SK-N-SH treated with all-trans-retinoic acid at 6 μM for 48 hours (cell line): ENCODE results near the gene DUSP6.

Experiments
- ATAC-seq: fragments of 200-7000 bp; cut with Tn5 transposase; 3 replicates; pipeline ENCODE4 v1.9.1; 2020; ENCODE audit warnings: mild to moderate bottlenecking, moderate library complexity
- ARNTL ChIP-seq: fragments of 450-650 bp; formaldehyde crosslinking; IDR thresholded peaks from 2 replicates; pipeline ENCODE4 v1.5.0; 2020; ENCODE audit warnings: low read depth, mild to moderate bottlenecking, moderate library complexity, borderline replicate concordance
- CSDC2 ChIP-seq: fragments of 250-450 bp; sonication (Bioruptor Pico); IDR thresholded peaks from 2 replicates; pipeline ENCODE4 v1.5.0; 2020; ENCODE audit warnings: mild to moderate bottlenecking, moderate library complexity
- ESRRG ChIP-seq: fragments of 250-450 bp; sonication (Bioruptor Pico); IDR thresholded peaks from 2 replicates; pipeline ENCODE4 v1.6.1; 2021; ENCODE audit warnings: mild to moderate bottlenecking
- GLIS3 ChIP-seq: fragments of 250-450 bp; sonication (Bioruptor Pico); IDR thresholded peaks from 2 replicates; pipeline ENCODE4 v1.5.0; 2020; ENCODE audit warnings: mild to moderate bottlenecking, moderate library complexity
- ISL1 ChIP-seq: fragments of 250-450 bp; sonication (Bioruptor Pico); IDR thresholded peaks from 2 replicates; pipeline ENCODE4 v2.1.2; 2022; ENCODE audit warnings: mild to moderate bottlenecking, moderate library complexity
- OSR1 ChIP-seq: fragments of 250-450 bp; sonication (Bioruptor Pico); IDR thresholded peaks from 2 replicates; pipeline ENCODE4 v1.8.0; 2022; ENCODE audit warnings: moderate library complexity, mild to moderate bottlenecking, inconsistent platforms
- RARB ChIP-seq: fragments of 250-450 bp; sonication (Bioruptor Pico); IDR thresholded peaks from 2 replicates; pipeline ENCODE4 v1.8.0; 2021; ENCODE audit warnings: mild to moderate bottlenecking, moderate library complexity
- SNAI2 ChIP-seq: fragments of 250-450 bp; sonication (Bioruptor Pico); IDR thresholded peaks from 2 replicates; pipeline ENCODE4 v1.5.0; 2020; ENCODE audit warnings: mild to moderate bottlenecking, moderate library complexity
- TCF4 ChIP-seq: fragments of 250-450 bp; sonication (Bioruptor Pico); IDR thresholded peaks from 2 replicates; pipeline ENCODE4 v1.8.0; 2021; ENCODE audit warnings: mild to moderate bottlenecking, moderate library complexity, borderline replicate concordance
- TOX ChIP-seq: fragments of 250-450 bp; sonication (Bioruptor Pico); IDR thresholded peaks from 2 replicates; pipeline ENCODE4 v1.8.0; 2021; ENCODE audit warnings: mild to moderate bottlenecking, moderate library complexity, borderline replicate concordance
- ZC3H10 ChIP-seq: fragments of 250-450 bp; sonication (Bioruptor Pico); IDR thresholded peaks from 2 replicates; pipeline ENCODE4 v1.5.1; 2021; ENCODE audit warnings: mild to moderate bottlenecking, moderate library complexity
- ZFP3 ChIP-seq: fragments of 250-450 bp; sonication (Bioruptor Pico); IDR thresholded peaks from 2 replicates; pipeline ENCODE4 v1.5.0; 2020; ENCODE audit warnings: mild to moderate bottlenecking, moderate library complexity
- ZFP30 ChIP-seq: fragments of 450-650 bp; formaldehyde crosslinking; IDR thresholded peaks from 2 replicates; pipeline ENCODE4 v1.5.0; 2022; ENCODE audit warnings: mild to moderate bottlenecking, moderate library complexity
- ZNF565 ChIP-seq: fragments of 450-650 bp; formaldehyde crosslinking; conservative IDR thresholded peaks from 2 replicates; pipeline ENCODE4 v1.5.0; 2020; ENCODE audit warnings: low read depth, mild to moderate bottlenecking, moderate library complexity
- ZNF8 ChIP-seq: fragments of 450-650 bp; formaldehyde crosslinking; IDR thresholded peaks from 2 replicates; pipeline ENCODE4 v1.5.0; 2020; ENCODE audit warnings: mild to moderate bottlenecking, moderate library complexity
- TF ChIP-seq, protein P1 (sequence below): fragments of 250-450 bp; sonication (Bioruptor Pico); IDR thresholded peaks from 2 replicates; pipeline ENCODE4 v1.5.0; 2020; ENCODE audit warnings: mild to moderate bottlenecking, moderate library complexity
- TF ChIP-seq, protein P2 (sequence below): fragments of 250-450 bp; sonication (Bioruptor Pico); IDR thresholded peaks from 2 replicates; pipeline ENCODE4 v1.8.0; 2020; ENCODE audit warnings: mild to moderate bottlenecking, moderate library complexity, borderline replicate concordance
- TF ChIP-seq, protein P3 (sequence below): fragments of 250-450 bp; sonication (Bioruptor Pico); IDR thresholded peaks from 2 replicates; pipeline ENCODE4 v1.5.1; 2020; ENCODE audit warnings: low read depth, mild to moderate bottlenecking, moderate library complexity
- TF ChIP-seq, protein P4 (sequence below): fragments of 250-450 bp; sonication (Bioruptor Pico); IDR thresholded peaks from 2 replicates; pipeline ENCODE4 v1.8.0; 2021; ENCODE audit warnings: low read depth, mild to moderate bottlenecking, moderate library complexity, borderline replicate concordance
- TF ChIP-seq, protein P5 (sequence below): fragments of 250-450 bp; sonication (Bioruptor Pico); IDR thresholded peaks from 2 replicates; pipeline ENCODE4 v1.5.1; 2021; ENCODE audit warnings: mild to moderate bottlenecking, moderate library complexity

DUSP6 gene

DNA sequence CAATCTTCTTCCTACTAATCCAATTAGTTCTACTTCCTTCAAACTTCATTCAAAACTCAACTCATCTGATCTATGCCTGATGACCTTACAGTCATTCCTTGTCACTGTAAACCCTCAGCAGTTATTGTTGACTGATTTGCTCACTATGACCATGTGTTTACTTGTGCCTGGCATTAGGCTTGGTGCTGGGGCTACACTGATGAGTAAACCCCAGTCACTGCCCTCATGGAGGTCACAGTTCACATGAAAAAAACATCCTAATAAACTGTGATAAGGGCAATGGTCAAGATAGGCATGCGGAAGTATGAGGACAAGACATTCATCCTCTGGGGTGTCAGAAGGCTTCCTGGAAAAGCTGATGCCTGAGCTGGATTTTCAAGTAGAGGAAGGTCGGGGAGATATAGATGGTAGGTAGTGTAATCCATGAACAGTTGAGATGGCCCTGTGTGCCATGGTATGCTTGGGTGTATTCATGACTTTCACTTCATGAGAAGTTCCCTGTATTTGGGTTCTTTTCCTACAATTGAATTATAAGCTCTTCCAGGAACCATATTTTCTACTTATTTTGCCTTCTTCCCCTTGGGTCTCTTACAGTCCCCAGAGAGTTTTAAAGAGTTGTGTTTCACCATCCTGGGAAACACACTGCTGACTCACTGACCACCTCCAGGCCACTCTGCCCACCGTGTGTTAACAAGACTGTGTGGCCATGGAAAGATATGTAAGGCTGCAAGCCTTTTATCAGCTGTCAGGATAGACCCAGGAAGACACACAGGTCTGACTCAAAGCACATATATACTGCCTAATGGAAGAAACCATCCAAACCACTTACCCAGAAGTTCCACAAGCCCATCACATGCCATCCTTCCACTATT, 38.7 kb upstream of the DUSP6 start:
- peak; percentile 29; the same call in 1 of the 2 replicates for TF ChIP-seq ISL1 (CRISPR knock-in tag)
- TF ChIP-seq TCF4 (CRISPR knock-in tag) = no peak
- TF ChIP-seq, all 23 proteins: peak for 1
- ATAC-seq = peak; percentile 76

DNA sequence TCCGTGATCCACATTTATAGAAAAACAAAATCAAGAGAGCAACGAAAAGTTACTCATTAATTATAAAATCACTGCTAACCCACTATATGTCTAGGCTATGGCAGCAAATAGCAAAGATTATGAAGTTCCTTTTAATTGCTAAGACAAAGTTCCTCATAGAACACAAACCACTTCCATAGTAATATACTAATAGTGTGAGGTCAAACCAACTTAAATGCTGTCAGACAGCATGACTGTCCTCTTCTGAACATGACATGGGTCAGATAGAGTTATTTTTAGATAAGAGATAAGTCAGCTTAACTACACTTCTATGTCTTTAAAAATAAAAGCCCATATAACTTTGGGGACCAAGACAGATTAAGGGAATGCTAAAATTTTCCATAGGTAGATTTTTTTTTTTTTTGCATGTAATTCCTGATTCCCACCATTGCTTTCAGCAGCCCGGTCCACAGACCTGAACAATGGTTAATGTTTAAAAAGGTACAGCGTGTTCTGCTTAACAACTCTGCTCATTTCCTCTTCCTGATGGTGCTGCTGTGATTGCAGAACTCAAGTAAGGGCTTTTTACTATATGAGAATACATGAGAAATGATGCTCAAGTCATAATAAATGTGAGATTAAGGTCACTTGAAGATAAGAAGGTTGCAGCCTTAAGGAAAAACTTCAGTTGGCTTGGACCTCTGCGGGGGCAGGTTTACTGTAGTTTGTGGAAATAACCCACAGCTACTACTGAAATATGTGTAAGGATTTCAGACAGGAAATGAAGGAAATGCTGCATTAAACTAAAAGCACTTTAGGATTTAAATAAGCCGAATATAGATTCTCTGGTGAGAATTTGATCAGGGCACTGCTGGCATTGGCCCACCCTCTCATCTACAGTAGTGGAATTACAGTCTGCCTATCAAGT, 37.7 kb upstream of the DUSP6 start:
- ATAC-seq = peak; percentile 51
- TF ChIP-seq CSDC2 (no peak), ZC3H10 (CRISPR knock-in tag) (no peak), ESRRG (CRISPR knock-in tag) (no peak), ARNTL (CRISPR knock-in tag) (no peak), ZFP3 (CRISPR knock-in tag) (no peak), ISL1 (CRISPR knock-in tag) (no peak), ZNF565 (CRISPR knock-in tag) (no peak), RARB (CRISPR knock-in tag) (no peak), ZFP30 (no peak), SNAI2 (CRISPR knock-in tag) (no peak), OSR1 (CRISPR knock-in tag) (no peak)
- TF ChIP-seq, protein P1, sequence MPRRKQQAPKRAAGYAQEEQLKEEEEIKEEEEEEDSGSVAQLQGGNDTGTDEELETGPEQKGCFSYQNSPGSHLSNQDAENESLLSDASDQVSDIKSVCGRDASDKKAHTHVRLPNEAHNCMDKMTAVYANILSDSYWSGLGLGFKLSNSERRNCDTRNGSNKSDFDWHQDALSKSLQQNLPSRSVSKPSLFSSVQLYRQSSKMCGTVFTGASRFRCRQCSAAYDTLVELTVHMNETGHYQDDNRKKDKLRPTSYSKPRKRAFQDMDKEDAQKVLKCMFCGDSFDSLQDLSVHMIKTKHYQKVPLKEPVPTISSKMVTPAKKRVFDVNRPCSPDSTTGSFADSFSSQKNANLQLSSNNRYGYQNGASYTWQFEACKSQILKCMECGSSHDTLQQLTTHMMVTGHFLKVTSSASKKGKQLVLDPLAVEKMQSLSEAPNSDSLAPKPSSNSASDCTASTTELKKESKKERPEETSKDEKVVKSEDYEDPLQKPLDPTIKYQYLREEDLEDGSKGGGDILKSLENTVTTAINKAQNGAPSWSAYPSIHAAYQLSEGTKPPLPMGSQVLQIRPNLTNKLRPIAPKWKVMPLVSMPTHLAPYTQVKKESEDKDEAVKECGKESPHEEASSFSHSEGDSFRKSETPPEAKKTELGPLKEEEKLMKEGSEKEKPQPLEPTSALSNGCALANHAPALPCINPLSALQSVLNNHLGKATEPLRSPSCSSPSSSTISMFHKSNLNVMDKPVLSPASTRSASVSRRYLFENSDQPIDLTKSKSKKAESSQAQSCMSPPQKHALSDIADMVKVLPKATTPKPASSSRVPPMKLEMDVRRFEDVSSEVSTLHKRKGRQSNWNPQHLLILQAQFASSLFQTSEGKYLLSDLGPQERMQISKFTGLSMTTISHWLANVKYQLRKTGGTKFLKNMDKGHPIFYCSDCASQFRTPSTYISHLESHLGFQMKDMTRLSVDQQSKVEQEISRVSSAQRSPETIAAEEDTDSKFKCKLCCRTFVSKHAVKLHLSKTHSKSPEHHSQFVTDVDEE = no peak
- TF ChIP-seq, protein P2, sequence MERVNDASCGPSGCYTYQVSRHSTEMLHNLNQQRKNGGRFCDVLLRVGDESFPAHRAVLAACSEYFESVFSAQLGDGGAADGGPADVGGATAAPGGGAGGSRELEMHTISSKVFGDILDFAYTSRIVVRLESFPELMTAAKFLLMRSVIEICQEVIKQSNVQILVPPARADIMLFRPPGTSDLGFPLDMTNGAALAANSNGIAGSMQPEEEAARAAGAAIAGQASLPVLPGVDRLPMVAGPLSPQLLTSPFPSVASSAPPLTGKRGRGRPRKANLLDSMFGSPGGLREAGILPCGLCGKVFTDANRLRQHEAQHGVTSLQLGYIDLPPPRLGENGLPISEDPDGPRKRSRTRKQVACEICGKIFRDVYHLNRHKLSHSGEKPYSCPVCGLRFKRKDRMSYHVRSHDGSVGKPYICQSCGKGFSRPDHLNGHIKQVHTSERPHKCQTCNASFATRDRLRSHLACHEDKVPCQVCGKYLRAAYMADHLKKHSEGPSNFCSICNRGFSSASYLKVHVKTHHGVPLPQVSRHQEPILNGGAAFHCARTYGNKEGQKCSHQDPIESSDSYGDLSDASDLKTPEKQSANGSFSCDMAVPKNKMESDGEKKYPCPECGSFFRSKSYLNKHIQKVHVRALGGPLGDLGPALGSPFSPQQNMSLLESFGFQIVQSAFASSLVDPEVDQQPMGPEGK (CRISPR knock-in tag) = no peak
- TF ChIP-seq, protein P3, sequence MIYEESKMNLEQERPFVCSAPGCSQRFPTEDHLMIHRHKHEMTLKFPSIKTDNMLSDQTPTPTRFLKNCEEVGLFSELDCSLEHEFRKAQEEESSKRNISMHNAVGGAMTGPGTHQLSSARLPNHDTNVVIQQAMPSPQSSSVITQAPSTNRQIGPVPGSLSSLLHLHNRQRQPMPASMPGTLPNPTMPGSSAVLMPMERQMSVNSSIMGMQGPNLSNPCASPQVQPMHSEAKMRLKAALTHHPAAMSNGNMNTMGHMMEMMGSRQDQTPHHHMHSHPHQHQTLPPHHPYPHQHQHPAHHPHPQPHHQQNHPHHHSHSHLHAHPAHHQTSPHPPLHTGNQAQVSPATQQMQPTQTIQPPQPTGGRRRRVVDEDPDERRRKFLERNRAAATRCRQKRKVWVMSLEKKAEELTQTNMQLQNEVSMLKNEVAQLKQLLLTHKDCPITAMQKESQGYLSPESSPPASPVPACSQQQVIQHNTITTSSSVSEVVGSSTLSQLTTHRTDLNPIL (CRISPR knock-in tag) = no peak
- TF ChIP-seq, all 23 proteins: peak for 0

DNA sequence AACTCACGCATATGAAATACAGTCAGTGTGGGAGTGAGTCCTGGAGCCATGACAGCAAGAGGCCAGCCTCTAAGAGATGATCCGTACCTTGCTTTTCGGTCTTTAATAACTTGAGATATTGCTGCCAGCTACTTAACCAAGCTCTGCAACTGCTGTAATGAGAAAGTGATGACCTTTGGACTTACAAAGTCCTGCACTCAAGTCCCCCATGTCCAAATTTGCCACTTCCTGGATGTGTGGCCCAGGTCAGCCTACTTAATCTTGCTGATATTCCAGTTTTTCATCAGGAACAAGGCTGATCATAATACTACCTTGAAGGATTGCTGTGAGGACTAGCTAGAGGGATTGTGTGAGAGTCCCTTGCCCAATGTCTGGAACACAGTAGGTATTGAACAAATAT, 33.8 kb upstream of the DUSP6 start:
- TF ChIP-seq SNAI2 (CRISPR knock-in tag) (no peak), TOX (CRISPR knock-in tag) (no peak), ESRRG (CRISPR knock-in tag) (no peak), OSR1 (CRISPR knock-in tag) (no peak), RARB (CRISPR knock-in tag) (no peak), ISL1 (CRISPR knock-in tag) (no peak), ZNF8 (CRISPR knock-in tag) (no peak), ZC3H10 (CRISPR knock-in tag) (no peak), GLIS3 (no peak), ZNF565 (CRISPR knock-in tag) (no peak), ZFP3 (CRISPR knock-in tag) (no peak), ZFP30 (no peak), CSDC2 (no peak)
- TF ChIP-seq, protein P1 = no peak
- TF ChIP-seq, protein P4, sequence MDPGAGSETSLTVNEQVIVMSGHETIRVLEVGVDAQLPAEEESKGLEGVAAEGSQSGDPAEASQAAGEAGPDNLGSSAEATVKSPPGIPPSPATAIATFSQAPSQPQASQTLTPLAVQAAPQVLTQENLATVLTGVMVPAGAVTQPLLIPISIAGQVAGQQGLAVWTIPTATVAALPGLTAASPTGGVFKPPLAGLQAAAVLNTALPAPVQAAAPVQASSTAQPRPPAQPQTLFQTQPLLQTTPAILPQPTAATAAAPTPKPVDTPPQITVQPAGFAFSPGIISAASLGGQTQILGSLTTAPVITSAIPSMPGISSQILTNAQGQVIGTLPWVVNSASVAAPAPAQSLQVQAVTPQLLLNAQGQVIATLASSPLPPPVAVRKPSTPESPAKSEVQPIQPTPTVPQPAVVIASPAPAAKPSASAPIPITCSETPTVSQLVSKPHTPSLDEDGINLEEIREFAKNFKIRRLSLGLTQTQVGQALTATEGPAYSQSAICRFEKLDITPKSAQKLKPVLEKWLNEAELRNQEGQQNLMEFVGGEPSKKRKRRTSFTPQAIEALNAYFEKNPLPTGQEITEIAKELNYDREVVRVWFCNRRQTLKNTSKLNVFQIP = no peak
- TF ChIP-seq, protein P5, sequence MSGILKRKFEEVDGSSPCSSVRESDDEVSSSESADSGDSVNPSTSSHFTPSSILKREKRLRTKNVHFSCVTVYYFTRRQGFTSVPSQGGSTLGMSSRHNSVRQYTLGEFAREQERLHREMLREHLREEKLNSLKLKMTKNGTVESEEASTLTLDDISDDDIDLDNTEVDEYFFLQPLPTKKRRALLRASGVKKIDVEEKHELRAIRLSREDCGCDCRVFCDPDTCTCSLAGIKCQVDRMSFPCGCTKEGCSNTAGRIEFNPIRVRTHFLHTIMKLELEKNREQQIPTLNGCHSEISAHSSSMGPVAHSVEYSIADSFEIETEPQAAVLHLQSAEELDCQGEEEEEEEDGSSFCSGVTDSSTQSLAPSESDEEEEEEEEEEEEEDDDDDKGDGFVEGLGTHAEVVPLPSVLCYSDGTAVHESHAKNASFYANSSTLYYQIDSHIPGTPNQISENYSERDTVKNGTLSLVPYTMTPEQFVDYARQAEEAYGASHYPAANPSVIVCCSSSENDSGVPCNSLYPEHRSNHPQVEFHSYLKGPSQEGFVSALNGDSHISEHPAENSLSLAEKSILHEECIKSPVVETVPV (CRISPR knock-in tag) = no peak
- TF ChIP-seq, protein P3 (CRISPR knock-in tag) = no peak
- no peak for ATAC-seq
